Measurements from ENCODE around the gene RPS25. TPM values are rescaled to one million over a fixed set of nuclear protein-coding genes. Genes with fewer than 3 reads are reported as not detected.

The RPS25 gene
- total and polyA plus RNA-seq, 10 of the 15 experiments (the other 5 are each of a cell fraction or from before 2014, with no cell fraction given) = 886 to 3,746 (median 3,066) TPM

DNA sequence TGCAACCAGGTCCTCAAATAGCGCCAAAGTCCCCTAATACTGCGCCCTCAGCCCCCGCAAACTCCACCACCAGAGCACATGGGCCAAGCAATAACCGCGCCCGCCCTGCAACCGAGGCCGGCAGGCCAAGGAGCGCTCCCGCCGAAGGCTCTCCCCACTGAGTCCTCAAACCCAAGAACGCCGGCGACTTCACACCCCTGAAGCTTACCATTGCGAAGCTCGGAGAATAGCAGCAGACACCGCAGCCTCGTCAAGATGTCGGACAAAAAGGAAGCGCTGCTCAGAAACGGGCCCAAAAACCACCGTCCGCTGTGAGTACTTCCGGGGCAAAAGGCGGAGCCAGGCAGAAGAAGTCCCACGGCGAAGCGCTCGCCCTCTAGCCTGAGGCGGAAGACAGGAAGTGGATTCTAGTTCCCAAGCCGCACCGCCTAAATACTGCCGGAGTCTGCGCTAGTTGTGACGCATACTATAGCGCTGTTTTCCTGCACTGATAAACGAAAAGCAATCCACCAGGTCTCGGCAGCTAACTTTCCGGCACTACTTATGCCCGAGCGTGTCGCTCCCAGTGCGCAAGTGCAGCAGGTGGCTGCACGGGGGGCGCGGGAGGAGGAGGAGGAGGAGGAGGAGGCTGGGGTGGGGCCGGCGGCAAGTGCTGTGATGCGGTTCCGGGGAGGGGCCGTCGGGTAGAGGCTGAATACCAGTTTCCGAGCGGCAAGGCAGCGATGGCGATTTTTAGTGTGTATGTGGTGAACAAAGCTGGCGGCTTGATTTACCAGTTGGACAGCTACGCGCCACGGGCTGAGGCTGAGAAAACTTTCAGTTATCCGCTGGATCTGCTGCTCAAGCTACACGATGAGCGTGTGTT lies at the start of gene RPS25, which contains the start of gene TRAPPC4 (continued):
- TF ChIP-seq, protein P1, sequence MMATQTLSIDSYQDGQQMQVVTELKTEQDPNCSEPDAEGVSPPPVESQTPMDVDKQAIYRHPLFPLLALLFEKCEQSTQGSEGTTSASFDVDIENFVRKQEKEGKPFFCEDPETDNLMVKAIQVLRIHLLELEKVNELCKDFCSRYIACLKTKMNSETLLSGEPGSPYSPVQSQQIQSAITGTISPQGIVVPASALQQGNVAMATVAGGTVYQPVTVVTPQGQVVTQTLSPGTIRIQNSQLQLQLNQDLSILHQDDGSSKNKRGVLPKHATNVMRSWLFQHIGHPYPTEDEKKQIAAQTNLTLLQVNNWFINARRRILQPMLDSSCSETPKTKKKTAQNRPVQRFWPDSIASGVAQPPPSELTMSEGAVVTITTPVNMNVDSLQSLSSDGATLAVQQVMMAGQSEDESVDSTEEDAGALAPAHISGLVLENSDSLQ (IDR thresholded peaks at IDR 0.05) = peak; percentile 44; the same call in 1 of the 2 replicates
- TF ChIP-seq KLF5 (IDR thresholded peaks at IDR 0.05; ENCODE audit: partially characterized antibody) (no peak), YBX1 (IDR thresholded peaks at IDR 0.05) (no peak), PAX8 (IDR thresholded peaks at IDR 0.05) (no peak), RUNX3 (IDR thresholded peaks at IDR 0.05; ENCODE audit: low read length) (peak; percentile 88), RELA (IDR thresholded peaks at IDR 0.05; ENCODE audit: borderline replicate concordance, partially characterized antibody) (peak; percentile 35), ZNF24 (IDR thresholded peaks at IDR 0.05) (no peak), PAX5 (IDR thresholded peaks at IDR 0.05; ENCODE audit: borderline replicate concordance, low read depth, low read length) (peak; percentile 18; the same call in 1 of the 2 replicates), TCF7 (IDR thresholded peaks at IDR 0.05; ENCODE audit: borderline replicate concordance) (no peak), ZNF384 (IDR thresholded peaks at IDR 0.05; ENCODE audit: borderline replicate concordance, low read depth, low read length) (no peak), EP300 (IDR thresholded peaks at IDR 0.05; ENCODE audit: borderline replicate concordance in 1 of 2, control insufficient read depth in 1 of 2, low read depth in 2 of 2, low read length in 2 of 2) (no peak; a peak in 1 of 4 replicates), RCOR1 (conservative IDR thresholded peaks at IDR 0.05; ENCODE audit: low read depth, low read length) (0 out of 2 replicates have a peak, but pooled peaks have one; percentile 23), STAT1 (conservative IDR thresholded peaks at IDR 0.05) (peak; percentile 90; the same call in 1 of the 2 replicates), CHD2 (IDR thresholded peaks at IDR 0.05; ENCODE audit: borderline replicate concordance, low read depth, low read length) (peak; percentile 79)
- TF ChIP-seq, protein P2, sequence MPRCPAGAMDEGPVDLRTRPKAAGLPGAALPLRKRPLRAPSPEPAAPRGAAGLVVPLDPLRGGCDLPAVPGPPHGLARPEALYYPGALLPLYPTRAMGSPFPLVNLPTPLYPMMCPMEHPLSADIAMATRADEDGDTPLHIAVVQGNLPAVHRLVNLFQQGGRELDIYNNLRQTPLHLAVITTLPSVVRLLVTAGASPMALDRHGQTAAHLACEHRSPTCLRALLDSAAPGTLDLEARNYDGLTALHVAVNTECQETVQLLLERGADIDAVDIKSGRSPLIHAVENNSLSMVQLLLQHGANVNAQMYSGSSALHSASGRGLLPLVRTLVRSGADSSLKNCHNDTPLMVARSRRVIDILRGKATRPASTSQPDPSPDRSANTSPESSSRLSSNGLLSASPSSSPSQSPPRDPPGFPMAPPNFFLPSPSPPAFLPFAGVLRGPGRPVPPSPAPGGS (IDR thresholded peaks at IDR 0.05; ENCODE audit: borderline replicate concordance, insufficient read depth, low read depth, low read length, poor library complexity, severe bottlenecking) = no peak
- TF ChIP-seq, protein P3, sequence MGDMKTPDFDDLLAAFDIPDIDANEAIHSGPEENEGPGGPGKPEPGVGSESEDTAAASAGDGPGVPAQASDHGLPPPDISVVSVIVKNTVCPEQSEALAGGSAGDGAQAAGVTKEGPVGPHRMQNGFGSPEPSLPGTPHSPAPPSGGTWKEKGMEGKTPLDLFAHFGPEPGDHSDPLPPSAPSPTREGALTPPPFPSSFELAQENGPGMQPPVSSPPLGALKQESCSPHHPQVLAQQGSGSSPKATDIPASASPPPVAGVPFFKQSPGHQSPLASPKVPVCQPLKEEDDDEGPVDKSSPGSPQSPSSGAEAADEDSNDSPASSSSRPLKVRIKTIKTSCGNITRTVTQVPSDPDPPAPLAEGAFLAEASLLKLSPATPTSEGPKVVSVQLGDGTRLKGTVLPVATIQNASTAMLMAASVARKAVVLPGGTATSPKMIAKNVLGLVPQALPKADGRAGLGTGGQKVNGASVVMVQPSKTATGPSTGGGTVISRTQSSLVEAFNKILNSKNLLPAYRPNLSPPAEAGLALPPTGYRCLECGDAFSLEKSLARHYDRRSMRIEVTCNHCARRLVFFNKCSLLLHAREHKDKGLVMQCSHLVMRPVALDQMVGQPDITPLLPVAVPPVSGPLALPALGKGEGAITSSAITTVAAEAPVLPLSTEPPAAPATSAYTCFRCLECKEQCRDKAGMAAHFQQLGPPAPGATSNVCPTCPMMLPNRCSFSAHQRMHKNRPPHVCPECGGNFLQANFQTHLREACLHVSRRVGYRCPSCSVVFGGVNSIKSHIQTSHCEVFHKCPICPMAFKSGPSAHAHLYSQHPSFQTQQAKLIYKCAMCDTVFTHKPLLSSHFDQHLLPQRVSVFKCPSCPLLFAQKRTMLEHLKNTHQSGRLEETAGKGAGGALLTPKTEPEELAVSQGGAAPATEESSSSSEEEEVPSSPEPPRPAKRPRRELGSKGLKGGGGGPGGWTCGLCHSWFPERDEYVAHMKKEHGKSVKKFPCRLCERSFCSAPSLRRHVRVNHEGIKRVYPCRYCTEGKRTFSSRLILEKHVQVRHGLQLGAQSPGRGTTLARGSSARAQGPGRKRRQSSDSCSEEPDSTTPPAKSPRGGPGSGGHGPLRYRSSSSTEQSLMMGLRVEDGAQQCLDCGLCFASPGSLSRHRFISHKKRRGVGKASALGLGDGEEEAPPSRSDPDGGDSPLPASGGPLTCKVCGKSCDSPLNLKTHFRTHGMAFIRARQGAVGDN (IDR thresholded peaks at IDR 0.05) = peak; percentile 69
- TF ChIP-seq, protein P4, sequence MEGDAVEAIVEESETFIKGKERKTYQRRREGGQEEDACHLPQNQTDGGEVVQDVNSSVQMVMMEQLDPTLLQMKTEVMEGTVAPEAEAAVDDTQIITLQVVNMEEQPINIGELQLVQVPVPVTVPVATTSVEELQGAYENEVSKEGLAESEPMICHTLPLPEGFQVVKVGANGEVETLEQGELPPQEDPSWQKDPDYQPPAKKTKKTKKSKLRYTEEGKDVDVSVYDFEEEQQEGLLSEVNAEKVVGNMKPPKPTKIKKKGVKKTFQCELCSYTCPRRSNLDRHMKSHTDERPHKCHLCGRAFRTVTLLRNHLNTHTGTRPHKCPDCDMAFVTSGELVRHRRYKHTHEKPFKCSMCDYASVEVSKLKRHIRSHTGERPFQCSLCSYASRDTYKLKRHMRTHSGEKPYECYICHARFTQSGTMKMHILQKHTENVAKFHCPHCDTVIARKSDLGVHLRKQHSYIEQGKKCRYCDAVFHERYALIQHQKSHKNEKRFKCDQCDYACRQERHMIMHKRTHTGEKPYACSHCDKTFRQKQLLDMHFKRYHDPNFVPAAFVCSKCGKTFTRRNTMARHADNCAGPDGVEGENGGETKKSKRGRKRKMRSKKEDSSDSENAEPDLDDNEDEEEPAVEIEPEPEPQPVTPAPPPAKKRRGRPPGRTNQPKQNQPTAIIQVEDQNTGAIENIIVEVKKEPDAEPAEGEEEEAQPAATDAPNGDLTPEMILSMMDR (IDR thresholded peaks at IDR 0.05 in 2 of 3, conservative IDR thresholded peaks at IDR 0.05 in 1 of 3; ENCODE audit: control insufficient read depth in 2 of 3, extremely low read depth in 1 of 3, insufficient read depth in 1 of 3, low read depth in 3 of 3, low read length in 3 of 3) = no peak
